HUDEP-2 (cell line): ENCODE measurements around the gene PI4K2A.
"Not testable (repeated sequence)": the region's sequence is repeated elsewhere in the genome, so short reads cannot be mapped to it uniquely, and the experiment has no call there.

ENCODE experiments used
- DNase-seq, 76 experiments: peaks; one replicate each; lab custom pipeline; 2025; ENCODE audit not compliant: unreplicated experiment in 76 of 76; lab: John Stamatoyannopoulos, UW

PI4K2A gene

GRCh38 chr10:97667463-97667862 is 27.0 kb downstream of the PI4K2A start:
- peak in 2 of 76 experiments; percentile 10 to 42 for DNase-seq

GRCh38 chr10:97669571-97669970 is 29.1 kb downstream of the PI4K2A start:
- no peak for DNase-seq

GRCh38 chr10:97673736-97674525 is 33.5 kb downstream of the PI4K2A start:
- DNase-seq, result peak in 74 of 76 experiments; percentile 27 to 97 (median 86)

GRCh38 chr10:97675222-97675621 is 34.8 kb downstream of the PI4K2A start:
- DNase-seq, result no peak

GRCh38 chr10:97676770-97677581 is 36.5 kb downstream of the PI4K2A start:
- DNase-seq, result peak in 21 of 76 experiments; percentile 7 to 49 (median 21)

- no peak for DNase-seq
Observed at GRCh38 chr10:97679594-97679993, 39.1 kb downstream of the PI4K2A start.

GRCh38 chr10:97682042-97682441 is 41.6 kb downstream of the PI4K2A start:
- DNase-seq, result no peak

- DNase-seq, result peak in 10 of 76 experiments; percentile 4 to 34 (median 10)
Observed at GRCh38 chr10:97683556-97684367, 43.3 kb downstream of the PI4K2A start.

- not testable (repeated sequence) for DNase-seq
Observed at GRCh38 chr10:97684368-97684713, 43.9 kb downstream of the PI4K2A start.

GRCh38 chr10:97684866-97685394 is 44.5 kb downstream of the PI4K2A start:
- DNase-seq, result no peak

GRCh38 chr10:97685395-97685958 is 45.0 kb downstream of the PI4K2A start:
- peak in 11 of 76 experiments; percentile 8 to 36 (median 14) for DNase-seq

- DNase-seq, result peak in 16 of 76 experiments; percentile 7 to 49 (median 33)
Observed at GRCh38 chr10:97686301-97686961, 46.0 kb downstream of the PI4K2A start.

- peak in 75 of 76 experiments; percentile 54 to 100 (median 98) for DNase-seq
Observed at GRCh38 chr10:97686962-97687784, 46.7 kb downstream of the PI4K2A start, which contains the start of gene AVPI1. AVPI1 (minus strand) TSS chr10:97687241; CDS start chr10:97679905, 7,336 bp downstream.

GRCh38 chr10:97687785-97688781 is 47.6 kb downstream of the PI4K2A start:
- peak in 4 of 76 experiments; percentile 17 to 29 (median 26) for DNase-seq

- DNase-seq, result peak in 56 of 76 experiments; percentile 14 to 74 (median 38)
Observed at GRCh38 chr10:97689559-97690020, 49.1 kb downstream of the PI4K2A start.

GRCh38 chr10:97690133-97690532 is 49.7 kb downstream of the PI4K2A start:
- no peak for DNase-seq

GRCh38 chr10:97698072-97698655 is 57.7 kb downstream of the PI4K2A start:
- DNase-seq, result not testable (repeated sequence)
